Pons (tissue), 1 donor: ENCODE results near the gene SEMA4C.
"Not testable (repeated sequence)": the region's sequence is repeated elsewhere in the genome, so short reads cannot be mapped to it uniquely, and the experiment has no call there.

Experiments
- DNase-seq: peaks from one replicate; pipeline ENCODE4 v3.0.0-alpha.2; 2016; ENCODE audit warnings: low spot score

The SEMA4C gene

DNA sequence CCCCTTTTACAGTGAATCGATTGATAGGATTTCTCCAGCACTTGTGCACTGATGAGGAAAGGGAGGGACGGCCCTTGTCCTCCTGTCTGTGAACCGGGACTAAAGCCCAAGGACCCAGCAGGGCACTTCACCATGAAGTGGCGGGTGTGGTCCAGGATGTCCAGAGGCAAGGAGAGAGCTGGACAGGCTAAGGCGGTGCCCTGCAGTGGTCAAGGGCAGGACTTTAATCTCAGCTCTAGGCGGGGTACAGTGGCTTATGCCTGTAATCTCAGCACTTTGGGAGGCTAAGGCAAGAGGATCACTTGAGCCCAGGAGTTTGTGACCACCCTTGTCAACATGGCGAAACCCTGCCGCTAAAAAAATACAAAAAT, 28.2 kb upstream of the SEMA4C start:
- no peak for DNase-seq

DNA sequence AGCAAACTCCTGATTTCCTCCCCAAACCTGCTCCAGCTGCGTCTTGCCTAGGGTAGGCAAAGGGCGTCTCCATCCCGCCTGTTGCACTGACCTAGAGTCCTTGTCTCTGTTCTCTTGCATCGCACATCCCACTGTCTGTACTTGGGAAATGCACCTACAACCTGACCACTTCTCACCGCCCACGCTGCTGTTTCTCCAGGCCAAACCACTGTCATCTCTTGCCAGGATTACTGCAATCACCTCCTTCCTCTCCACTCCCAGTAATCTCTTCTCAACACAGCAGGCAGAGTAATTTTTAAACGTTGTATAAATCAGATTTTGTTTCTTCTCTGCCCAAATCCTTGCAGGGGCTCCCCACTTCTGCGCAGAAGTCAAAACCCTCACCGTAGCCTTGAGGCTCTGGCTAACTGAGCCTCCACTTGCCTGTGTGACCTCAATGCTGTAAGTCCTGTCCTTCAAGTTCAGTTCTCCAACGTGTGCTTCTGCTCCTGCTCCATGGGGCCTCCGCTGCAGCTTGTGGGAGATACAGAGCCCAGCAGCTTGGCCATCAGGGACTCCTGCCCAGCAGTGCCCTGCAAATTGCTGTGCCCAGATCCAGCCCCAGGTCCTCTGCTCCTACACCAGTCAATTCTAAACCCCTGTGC, 27.7 kb upstream of the SEMA4C start:
- no peak for DNase-seq

DNA sequence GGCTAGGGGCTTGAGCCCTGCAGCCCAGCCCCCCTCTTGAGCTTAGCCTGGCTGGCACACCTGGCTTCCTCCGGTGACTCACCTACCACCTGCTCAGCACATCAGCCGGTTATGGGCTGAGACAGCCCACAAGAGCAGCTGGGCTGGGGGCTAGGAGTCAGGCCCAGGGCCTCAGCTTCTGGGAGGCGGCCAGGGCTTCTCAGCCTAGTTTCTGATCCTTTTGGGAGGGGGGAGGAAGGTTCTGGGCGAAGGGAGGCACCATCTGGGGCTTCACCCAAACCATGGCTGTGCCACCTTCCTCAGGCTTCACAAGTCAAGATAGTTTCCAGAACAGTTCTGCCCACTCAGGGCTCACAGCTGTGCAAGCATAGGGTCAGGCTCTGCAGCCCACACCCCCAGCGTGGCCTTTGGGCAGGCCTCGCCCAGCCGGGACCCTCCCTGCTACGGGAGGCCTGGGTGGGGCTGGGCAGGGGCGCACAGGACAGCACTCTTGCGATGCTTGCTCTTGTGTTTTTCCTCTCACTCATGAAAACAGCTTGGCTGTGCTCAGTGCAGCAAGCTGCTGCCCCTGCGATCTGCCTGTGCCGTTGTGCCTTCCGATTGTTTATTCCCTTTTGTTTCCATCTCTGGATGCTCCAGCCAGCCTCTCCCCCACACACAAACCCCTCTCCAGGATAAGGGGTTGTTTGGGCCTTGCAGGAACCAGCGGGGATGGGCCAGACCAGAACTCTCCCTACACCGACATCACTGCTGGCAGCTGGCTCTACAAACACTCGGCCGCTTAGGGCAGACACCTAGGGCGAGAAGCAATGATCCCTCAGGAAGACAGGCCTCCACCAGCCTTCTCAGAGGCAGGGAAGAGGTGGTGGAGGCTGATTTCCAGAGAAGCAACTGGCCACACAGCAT, 26.1 kb upstream of the SEMA4C start:
- DNase-seq, result no peak

GRCh38 chr2:96895032-96895745, 25.3 kb upstream of the SEMA4C start:
- DNase-seq, result peak; percentile 77

DNA sequence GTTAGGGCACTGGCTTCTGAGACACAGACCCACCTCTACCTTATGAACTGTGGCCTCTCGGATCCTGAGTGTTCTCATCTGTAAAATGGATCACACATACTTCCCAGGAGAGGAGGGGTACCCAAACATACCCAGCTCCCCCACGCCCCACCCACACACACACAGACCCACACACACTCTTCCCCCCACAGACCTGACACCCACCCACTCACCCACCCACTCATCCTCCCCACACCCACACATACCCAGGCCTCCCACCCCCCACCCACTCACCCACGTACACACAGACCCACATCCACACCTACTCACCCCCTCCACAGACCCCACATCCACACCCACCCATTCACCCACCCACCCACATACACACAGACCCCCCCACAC, 24.3 kb upstream of the SEMA4C start:
- DNase-seq, result no peak

DNA sequence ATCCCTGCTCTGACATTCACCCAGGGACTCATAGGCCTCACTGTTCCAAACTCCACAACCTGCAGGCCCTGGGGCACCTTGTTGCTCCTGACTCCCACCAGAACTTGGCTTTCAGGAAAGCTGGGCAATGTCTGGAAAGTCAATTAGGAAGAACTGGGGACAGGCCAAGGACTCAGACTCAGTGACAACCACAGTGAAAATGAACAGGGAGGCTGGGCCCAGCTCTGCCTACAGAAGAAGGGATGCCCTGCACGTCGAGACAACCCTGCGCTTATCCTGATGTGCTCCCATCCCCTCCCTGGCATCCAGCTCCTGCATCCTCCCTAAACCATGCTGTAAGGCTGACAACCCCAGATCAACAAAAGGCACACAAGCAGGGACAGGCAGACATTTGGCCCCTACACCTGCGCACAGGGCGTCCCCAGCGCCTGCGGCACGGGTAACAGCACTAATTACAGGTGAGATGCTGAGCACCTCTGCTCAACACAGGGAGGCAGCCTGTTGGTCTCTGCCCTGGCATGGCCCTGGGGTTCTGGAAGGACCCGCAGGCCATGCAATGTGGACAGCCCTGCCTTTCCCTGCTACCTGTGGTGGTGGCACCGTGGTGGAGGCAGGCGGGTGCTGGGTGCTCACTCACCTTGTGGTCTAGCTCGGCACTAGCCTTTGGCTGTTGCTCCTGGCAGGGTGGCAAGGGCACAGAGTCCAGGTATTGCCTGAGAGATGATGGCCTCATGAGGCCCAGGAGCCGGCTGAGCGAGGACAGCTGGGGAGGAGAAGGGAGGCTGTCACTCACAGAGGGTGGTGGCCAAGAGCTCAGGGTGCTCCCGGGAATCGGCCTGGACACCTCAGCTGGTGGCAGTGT, 23.6 kb upstream of the SEMA4C start:
- no peak for DNase-seq

DNA sequence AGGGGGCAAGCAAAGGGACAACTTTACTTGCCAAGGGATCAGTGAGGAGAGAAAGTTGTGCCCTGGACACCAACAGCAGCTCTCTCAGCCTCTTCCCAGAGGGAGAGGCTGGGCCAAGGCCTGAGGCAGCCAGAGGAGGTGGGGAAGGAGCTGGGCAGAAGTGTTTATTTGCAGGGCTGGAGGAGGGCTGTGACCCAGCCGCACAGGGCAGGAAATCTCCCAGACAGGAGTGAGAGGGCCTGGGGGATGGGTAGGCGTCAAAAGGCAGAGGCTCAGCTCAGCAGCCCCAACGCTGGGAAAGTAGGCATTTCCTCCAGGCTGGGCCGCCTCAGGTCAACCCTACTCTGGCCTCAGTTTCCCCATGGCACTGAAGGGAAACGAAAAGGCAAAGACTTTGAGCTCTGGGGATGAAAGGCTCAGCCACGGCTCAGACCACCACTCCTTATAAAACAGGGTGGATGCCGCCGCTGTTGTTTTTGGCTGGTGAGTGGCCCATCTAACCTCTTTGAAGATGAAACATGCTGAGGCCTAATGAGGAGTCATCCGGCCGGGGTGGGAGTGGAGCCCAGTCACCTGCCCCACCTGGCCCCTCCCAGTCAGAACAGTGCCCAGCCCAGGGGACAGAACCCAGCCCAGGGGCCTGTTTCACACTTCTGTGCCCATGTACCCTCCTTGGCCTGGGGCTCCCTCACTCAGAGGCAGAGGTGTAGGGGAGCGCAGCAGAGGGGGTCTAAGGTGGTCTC, 21.9 kb upstream of the SEMA4C start:
- DNase-seq, result peak; percentile 51

DNA sequence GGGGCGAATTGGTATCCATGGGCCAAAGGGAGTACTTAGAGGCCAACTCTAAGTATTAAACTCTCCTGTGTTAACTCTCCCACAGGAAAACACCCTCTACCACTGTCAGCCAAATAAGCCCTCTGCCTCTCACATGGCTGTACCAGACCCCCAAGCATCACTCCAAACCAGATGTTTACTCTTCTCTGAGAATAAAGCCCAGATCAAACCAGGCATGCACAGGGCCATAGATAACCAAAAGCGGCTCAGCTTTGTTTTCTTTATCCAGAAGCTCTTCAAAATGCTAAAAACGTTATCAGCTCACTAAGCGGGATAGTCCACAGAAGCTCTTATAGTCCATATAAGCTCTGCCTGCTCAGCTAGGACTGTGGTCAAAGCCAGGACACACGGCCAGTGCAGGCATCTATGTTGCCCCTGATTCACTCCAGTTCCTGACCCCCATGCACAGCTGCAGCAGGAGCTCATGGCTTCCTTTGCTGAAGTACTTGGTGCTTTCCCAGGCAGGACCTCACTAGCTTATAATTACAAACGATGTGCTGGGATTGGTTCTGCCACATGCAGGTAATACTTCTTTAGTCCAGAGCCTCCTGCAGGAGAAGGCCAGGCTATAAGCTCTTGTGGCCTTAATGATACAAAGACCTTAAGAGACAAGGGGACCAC, 21.0 kb upstream of the SEMA4C start:
- no peak for DNase-seq

DNA sequence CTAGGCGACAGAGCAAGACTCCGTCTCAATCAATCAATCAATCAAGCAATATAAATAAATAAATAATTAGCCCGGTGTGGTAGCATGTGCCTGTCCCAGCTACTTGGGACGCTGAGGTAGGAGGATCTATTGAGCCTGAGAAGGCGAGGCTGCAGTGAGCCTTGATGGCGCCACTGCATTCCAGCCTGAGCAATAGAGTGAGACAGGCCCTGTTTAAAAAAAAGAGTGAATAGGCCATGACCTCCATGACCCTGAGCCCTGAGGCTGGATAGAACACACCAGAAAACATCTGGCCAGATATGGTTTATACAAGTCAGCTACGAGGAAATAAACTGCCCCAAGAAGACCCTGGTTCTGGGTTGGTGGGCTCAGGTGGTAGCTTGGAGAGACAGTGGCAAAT, 20.4 kb upstream of the SEMA4C start:
- no peak for DNase-seq

- not testable (repeated sequence) for DNase-seq
These were observed 19.6 kb upstream of the SEMA4C start for GRCh38 chr2:96889502-96889901.

- DNase-seq, result peak; percentile 91
These were observed 18.5 kb upstream of the SEMA4C start for GRCh38 chr2:96888072-96889011.

GRCh38 chr2:96887493-96888012, 17.7 kb upstream of the SEMA4C start:
- DNase-seq, result peak; percentile 65

GRCh38 chr2:96885432-96886347, 15.8 kb upstream of the SEMA4C start:
- no peak for DNase-seq

DNA sequence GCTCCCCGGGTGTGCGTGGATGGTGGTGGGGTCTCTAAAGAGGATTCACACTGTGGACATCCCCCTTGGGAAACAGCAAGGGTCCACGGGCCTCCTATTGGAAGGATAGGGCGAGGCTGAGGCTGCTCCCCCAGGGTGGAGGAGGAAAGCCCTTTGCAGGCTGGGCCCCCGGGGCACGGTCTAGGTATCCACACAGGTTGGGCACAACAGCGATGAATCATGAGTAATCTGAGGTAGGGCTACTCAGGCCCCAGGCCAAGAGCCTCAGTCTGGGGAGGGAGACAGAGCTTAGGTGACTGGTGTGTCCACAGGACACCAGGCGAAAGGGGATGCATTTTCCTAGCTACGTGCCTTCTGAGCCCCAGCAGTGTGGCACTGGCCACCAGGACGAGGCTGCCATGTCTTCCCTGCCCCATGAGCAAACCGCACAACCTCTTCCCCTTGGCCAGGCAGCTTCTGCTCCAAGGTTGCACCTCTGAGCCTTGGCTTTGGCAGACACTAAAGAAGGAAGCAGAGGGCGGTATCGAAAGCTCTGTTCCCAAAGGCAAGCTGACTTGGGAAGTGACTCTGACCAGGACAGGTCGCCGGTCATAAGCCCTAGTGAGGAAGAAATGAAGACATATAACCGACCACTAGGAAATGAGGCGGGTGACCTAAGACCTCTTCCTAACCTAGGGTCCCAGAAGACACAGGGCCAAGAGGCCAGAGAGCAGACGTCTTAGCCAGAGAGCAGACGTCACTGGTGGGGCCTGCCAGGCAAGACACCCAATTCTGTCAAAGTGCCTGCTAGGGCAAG, 14.6 kb upstream of the SEMA4C start:
- DNase-seq, result no peak

- no peak for DNase-seq
These were observed 13.4 kb upstream of the SEMA4C start for GRCh38 chr2:96883306-96883705.

DNA sequence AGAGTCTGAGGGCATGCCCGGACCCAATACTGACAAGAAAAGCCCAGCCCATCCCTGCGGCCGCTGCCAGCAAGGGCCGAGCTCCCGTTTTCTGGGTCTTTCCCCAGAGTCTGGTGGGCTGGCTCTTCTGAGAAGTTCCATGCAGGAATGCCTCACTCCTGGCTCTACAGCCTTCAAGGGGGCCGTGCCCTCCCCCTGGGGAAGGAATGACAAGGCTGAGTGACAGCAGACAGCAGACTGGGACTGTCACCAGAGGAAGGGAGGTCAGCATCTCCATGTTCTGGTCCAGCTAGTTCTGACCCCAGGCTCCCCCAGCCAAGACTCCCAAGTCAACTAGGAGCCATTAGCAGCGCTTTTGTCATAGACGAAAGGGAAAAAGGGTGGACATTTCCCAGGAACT, 13.0 kb upstream of the SEMA4C start:
- DNase-seq, result no peak

DNA sequence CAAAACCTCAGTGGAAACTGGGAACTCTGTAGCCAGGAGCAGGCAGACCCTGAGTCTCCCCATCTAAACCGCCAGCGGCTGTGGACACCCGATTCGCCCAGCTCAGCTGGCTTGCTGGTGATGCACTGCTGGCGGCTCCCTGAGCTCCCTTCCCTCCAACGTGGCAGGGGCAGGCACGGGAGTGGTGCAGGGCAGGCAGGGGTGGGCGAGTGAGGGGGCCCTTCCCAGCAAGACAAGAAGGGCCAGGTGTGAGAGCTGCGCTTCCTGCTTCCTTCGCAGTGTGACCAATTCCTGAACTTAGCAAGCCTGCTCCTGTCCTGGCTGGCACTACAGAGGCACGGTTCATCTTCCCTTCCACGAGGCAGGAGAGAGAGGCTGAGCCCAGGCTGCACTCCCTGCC, 12.3 kb upstream of the SEMA4C start:
- DNase-seq, result no peak
